Ascending aorta (tissue), 2 donors: ENCODE measurements around the gene TBC1D22B. TPM values are rescaled to one million over a fixed set of nuclear protein-coding genes. Genes with fewer than 3 reads are reported as not detected.

ENCODE experiments used
- DNase-seq, 2 donors: peaks; one replicate each; pipeline ENCODE4 v3.0.0-alpha.2; 2019; ENCODE audit warnings: low spot score in 2 of 2
- H3K27ac ChIP-seq, 2 donors: fragments of 200-600 bp; sonication (generic); one replicate each; pipeline ENCODE4 v1.5.1; 2016 to 2017; ENCODE audit warnings: mild to moderate bottlenecking in 1 of 2
- H3K27me3 ChIP-seq: fragments of 200-600 bp; sonication (generic); one replicate; pipeline ENCODE4 v1.5.1; 2017
- H3K36me3 ChIP-seq, 2 donors: fragments of 200-600 bp; sonication (generic); one replicate each; pipeline ENCODE4 v1.5.1; 2016
- H3K4me1 ChIP-seq, 2 donors: fragments of 200-600 bp; sonication (generic); one replicate each; pipeline ENCODE4 v1.5.1; 2016 to 2017; ENCODE audit warnings: mild to moderate bottlenecking in 1 of 2
- H3K4me3 ChIP-seq, 2 donors: fragments of 200-600 bp; sonication (generic); one replicate each; pipeline ENCODE4 v1.5.1; 2016 to 2017; ENCODE audit warnings: mild to moderate bottlenecking in 1 of 2
- H3K9me3 ChIP-seq, 2 donors: fragments of 200-600 bp; sonication (generic); one replicate each; pipeline ENCODE4 v1.5.1; 2016
- intact Hi-C: fragments of 100-400 bp; cut with DNase I; formaldehyde crosslinking; loops from one replicate; pipeline ENCODE4 v1.15.1; 2023
- total RNA-seq: library from RNA; depleted of rRNA; stranded (reverse); fragments of >200 nt; gene quantifications from one replicate; pipeline ENCODE4 v1.1.0, GENCODE V29; 2016
- TF ChIP-seq, protein P1 (sequence below), 3 experiments: fragments of 200-600 bp in 2 of 3; fragments of 450-650 bp in 1 of 3; sonication (generic) in 2 of 3; IDR thresholded peaks; one replicate each; pipeline ENCODE4 v1.5.1; 2016 to 2019; ENCODE audit warnings: antibody characterized with exemption in 3 of 3, mild to moderate bottlenecking in 1 of 3, moderate library complexity in 1 of 3

TBC1D22B gene, protein sequence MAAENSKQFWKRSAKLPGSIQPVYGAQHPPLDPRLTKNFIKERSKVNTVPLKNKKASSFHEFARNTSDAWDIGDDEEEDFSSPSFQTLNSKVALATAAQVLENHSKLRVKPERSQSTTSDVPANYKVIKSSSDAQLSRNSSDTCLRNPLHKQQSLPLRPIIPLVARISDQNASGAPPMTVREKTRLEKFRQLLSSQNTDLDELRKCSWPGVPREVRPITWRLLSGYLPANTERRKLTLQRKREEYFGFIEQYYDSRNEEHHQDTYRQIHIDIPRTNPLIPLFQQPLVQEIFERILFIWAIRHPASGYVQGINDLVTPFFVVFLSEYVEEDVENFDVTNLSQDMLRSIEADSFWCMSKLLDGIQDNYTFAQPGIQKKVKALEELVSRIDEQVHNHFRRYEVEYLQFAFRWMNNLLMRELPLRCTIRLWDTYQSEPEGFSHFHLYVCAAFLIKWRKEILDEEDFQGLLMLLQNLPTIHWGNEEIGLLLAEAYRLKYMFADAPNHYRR
- 11.1 TPM for total RNA-seq

DNA sequence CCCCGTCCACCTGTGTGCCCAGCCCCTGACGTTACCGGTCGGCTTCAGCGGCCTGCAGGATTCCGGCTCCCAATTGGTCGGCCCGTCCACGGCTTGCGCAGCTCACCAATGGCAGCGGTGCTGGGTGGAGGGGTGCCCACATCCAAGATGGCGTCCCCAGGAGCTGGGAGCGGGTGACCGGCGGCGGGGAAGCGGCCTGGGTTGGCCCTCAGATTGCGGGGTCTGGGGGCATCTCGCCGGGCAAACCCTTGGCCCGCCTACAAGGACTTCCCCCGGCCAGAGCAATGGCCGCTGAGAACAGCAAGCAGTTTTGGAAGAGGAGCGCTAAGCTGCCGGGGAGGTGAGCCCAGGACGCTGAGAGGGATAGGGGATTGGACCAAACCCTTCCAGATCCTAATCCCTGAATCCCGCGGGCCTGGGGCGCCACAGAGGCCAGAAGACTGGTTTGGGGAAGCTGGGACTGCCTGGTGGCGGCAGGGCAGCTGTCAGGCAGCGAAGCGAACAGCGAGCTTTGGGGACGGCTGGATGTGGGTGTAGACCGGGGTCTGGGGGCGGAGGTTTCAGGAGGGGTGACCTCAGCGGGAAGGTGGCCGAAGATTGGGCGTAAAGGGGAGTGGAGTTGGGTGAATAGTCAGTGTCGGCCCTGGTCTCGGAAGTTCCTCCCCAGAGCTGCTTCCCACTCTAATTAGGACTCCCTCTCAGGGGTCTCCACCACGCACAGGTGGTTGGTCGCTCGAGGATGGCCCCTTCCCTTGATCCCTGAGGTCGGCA, at the start of gene TBC1D22B, which contains the start of gene TMEM217:
TBC1D22B (plus strand) TSS at position 139 of the 771 bp plus-strand sequence; CDS start at position 285, 146 bp downstream.
TMEM217 (minus strand) TSS at position 511 of the 771 bp plus-strand sequence. CDS start 39,114 bp downstream, outside the sequence.
- Histone ChIP-seq H3K9me3 (no peaks in the 10 kb centered on the region), H3K4me1 (peaks cover 7 to 8% of the 10 kb centered on the region in 2 donors), H3K27me3 (no peaks in the 10 kb centered on the region), H3K4me3 (peak within 1 kb of the TSS; percentile 89 to 90), H3K27ac (peak within 1 kb of the TSS; percentile 84 to 88), H3K36me3 (no peaks in the 10 kb centered on the region)
- DNase-seq, result peak; percentile 89 to 98
- TF ChIP-seq, protein P1, sequence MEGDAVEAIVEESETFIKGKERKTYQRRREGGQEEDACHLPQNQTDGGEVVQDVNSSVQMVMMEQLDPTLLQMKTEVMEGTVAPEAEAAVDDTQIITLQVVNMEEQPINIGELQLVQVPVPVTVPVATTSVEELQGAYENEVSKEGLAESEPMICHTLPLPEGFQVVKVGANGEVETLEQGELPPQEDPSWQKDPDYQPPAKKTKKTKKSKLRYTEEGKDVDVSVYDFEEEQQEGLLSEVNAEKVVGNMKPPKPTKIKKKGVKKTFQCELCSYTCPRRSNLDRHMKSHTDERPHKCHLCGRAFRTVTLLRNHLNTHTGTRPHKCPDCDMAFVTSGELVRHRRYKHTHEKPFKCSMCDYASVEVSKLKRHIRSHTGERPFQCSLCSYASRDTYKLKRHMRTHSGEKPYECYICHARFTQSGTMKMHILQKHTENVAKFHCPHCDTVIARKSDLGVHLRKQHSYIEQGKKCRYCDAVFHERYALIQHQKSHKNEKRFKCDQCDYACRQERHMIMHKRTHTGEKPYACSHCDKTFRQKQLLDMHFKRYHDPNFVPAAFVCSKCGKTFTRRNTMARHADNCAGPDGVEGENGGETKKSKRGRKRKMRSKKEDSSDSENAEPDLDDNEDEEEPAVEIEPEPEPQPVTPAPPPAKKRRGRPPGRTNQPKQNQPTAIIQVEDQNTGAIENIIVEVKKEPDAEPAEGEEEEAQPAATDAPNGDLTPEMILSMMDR (IDR thresholded peaks at IDR 0.05), result no peak
- intact Hi-C loops, result loop anchor here (1.0 kb wide), 2 partner anchors 13 to 26 kb away; no protein-coding TSS in a partner anchor

DNA sequence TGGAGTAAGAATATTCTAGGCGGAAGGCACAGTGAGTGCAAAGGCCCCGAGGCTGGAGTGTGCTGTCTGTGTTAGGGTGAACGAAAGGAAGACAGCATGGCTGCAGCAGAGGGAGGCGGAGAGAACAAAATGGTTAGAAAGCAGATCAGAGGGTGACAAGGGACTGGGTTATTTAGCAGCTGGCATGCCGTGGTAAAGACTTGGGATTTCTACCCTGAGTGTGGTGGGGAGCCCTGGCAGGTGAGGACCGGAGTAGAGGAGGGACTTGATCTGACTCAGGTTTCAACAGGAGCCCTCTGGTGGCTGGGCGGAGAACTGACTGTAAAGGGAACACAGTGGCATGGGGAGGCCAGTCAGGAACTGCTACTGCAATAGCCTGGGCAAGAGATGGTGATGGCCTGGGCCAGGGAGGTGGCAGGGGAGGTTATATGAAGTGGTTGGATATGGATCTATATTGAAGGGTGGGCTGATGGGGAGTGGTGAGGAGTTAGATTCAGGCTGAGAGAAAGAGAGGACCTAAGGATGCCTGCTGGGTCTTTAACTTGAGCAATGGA, 49.6 kb upstream of the TBC1D22B start:
- H3K36me3 ChIP-seq, result no peaks in the 10 kb centered on the region
- no peaks in the 10 kb centered on the region for H3K27me3 ChIP-seq
- H3K27ac ChIP-seq, result no peak overlapping the region
- no peaks in the 10 kb centered on the region for H3K4me1 ChIP-seq
- no peak overlapping the region for H3K4me3 ChIP-seq
- no peaks in the 10 kb centered on the region for H3K9me3 ChIP-seq
- DNase-seq, result peak; percentile 60 to 89
- TF ChIP-seq, protein P1 (IDR thresholded peaks at IDR 0.05), result peak in 2 of 3 experiments; percentile 55 to 62
- intact Hi-C loops, result no loop called here

DNA sequence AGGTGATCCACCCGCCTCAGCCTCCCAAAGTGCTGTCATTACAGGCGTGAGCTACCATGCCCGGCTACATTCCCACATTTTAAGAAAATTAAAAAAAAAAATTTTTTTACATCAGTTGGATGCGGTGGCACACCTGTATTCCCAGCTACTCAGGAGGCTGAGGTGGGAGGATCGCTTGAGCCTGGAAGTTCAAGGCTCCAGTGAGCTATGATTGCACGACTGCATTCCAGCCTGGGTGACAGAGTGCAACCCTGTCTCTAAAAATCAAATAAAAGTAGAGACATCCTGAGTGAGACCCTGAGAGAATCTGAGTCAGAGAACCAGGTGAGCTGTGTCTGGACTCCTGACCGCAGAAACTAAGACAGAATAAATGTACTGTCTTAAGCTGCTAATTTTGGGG, 48.8 kb upstream of the TBC1D22B start:
- H3K9me3 ChIP-seq, result no peaks in the 10 kb centered on the region
- intact Hi-C loops, result no loop called here
- no peak overlapping the region for H3K27ac ChIP-seq
- TF ChIP-seq, protein P1 (IDR thresholded peaks at IDR 0.05), result no peak
- no peak overlapping the region for H3K4me3 ChIP-seq
- no peak for DNase-seq
- H3K27me3 ChIP-seq, result no peaks in the 10 kb centered on the region
- no peaks in the 10 kb centered on the region for H3K4me1 ChIP-seq
- H3K36me3 ChIP-seq, result no peaks in the 10 kb centered on the region

DNA sequence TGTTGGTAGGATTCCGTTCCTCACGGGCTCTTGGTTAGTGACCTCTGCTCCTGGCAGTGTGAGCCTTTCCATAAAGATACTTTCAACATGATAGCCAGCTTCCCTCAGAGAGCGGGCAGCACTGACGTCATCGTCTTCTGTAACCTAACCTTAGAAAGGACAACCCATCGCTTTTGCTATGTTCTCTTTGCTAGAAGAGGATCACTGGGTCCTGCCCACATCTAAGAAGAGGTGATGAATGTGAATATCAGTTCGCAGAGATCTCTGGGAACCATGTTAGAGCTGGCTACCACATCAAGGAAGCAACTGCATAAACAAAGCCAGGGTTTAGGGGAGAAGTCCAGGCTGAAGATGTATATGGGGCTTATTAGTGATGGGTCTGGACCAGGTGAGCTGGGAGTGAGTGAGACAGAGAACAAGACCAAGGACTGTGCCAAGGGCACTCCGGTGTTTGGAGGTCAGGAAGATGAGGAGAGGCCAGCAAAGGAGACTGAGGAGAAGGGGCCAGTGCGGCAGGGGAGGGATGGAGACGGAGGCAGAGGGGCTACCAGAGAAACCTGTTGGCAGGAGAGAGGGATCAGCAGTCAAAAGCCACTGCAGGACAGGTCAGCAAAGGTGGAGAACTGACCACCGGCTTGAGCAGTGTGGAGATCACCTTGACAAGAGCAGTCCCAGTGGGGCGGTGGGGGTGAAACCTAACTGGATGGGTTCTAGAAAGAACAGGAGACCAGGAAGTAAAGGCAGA, 47.9 kb upstream of the TBC1D22B start:
- intact Hi-C loops, result loop anchor here (1.0 to 5.0 kb wide), 7 partner anchors 36 to 442 kb away; partner anchors contain the start of gene C6orf89
- Histone ChIP-seq H3K36me3 (no peaks in the 10 kb centered on the region), H3K27me3 (no peaks in the 10 kb centered on the region)

More for the DNA sequence above, 47.9 kb upstream of the TBC1D22B start:
- Histone ChIP-seq H3K4me3 (no peak overlapping the region), H3K4me1 (no peaks in the 10 kb centered on the region), H3K9me3 (no peaks in the 10 kb centered on the region), H3K27ac (no peak overlapping the region)
- TF ChIP-seq, protein P1 (IDR thresholded peaks at IDR 0.05), result no peak
- no peak for DNase-seq
